GM12878 (cell line): ENCODE data around the gene PANX2.

ENCODE experiments used
- BACH1 ChIP-seq: fragments of 450-650 bp; IDR thresholded peaks from 2 replicates; pipeline ENCODE4 v1.6.1; 2017; ENCODE audit warnings: mild to moderate bottlenecking, borderline replicate concordance
- BHLHE40 ChIP-seq, 2 experiments: fragments of 450-650 bp in 1 of 2; IDR thresholded peaks; 2 replicates each; pipeline ENCODE4 v1.6.1; 2011 to 2017; ENCODE audit warnings: low read depth in 2 of 2, borderline replicate concordance in 1 of 2, improper control_type of control experiment in 1 of 2, low read length in 1 of 2, mild to moderate bottlenecking in 1 of 2
- EGR1 ChIP-seq, 2 experiments: IDR thresholded peaks; 1 replicate in 1 of 2; 2 replicates in 1 of 2; pipeline ENCODE4 v1.6.1; 2011 to 2012; ENCODE audit warnings: low read depth in 2 of 2, low read length in 2 of 2, borderline replicate concordance in 1 of 2, mild to moderate bottlenecking in 1 of 2, moderate library complexity in 1 of 2
- EP300 ChIP-seq, 2 experiments: fragments of 150-350 bp in 1 of 2; IDR thresholded peaks; 2 replicates each; pipeline ENCODE4 v1.6.1; 2011 to 2012; ENCODE audit warnings: low read depth in 2 of 2, low read length in 2 of 2, borderline replicate concordance in 1 of 2, improper control_type of control experiment in 1 of 2, inconsistent platforms in 1 of 2; ENCODE audit not compliant: control insufficient read depth in 1 of 2
- EZH2 ChIP-seq: IDR thresholded peaks from 2 replicates; pipeline ENCODE4 v1.6.1; 2012; ENCODE audit warnings: low read depth, mild to moderate bottlenecking, control low read depth, inconsistent platforms, low read length, borderline replicate concordance; ENCODE audit not compliant: control insufficient read depth
- HCFC1 ChIP-seq: fragments of 150-350 bp; IDR thresholded peaks from 2 replicates; pipeline ENCODE4 v1.6.1; 2014; ENCODE audit warnings: low read length
- LARP7 ChIP-seq: fragments of 450-650 bp; IDR thresholded peaks from 2 replicates; pipeline ENCODE4 v1.6.1; 2017; ENCODE audit warnings: mild to moderate bottlenecking
- NFIC ChIP-seq: IDR thresholded peaks from 2 replicates; pipeline ENCODE4 v1.6.1; 2012; ENCODE audit warnings: low read depth, mild to moderate bottlenecking, inconsistent platforms, low read length, moderate library complexity
- POLR2A ChIP-seq: IDR thresholded peaks from 2 replicates; pipeline ENCODE4 v1.6.1; 2011; ENCODE audit warnings: low read depth, mild to moderate bottlenecking, low read length
- RAD21 ChIP-seq: IDR thresholded peaks from 2 replicates; pipeline ENCODE4 v1.6.1; 2011; ENCODE audit warnings: mild to moderate bottlenecking, low read depth, low read length, moderate library complexity; ENCODE audit not compliant: insufficient read depth
- RAD51 ChIP-seq: fragments of 450-650 bp; IDR thresholded peaks from 2 replicates; pipeline ENCODE4 v1.6.1; 2016; ENCODE audit warnings: moderate library complexity, mild to moderate bottlenecking, inconsistent platforms
- SRF ChIP-seq, 2 experiments: IDR thresholded peaks; 2 replicates each; pipeline ENCODE4 v1.6.1; 2011; ENCODE audit warnings: low read depth in 2 of 2, low read length in 2 of 2, mild to moderate bottlenecking in 1 of 2, moderate library complexity in 1 of 2
- TCF12 ChIP-seq: IDR thresholded peaks from 2 replicates; pipeline ENCODE4 v1.6.1; 2011; ENCODE audit warnings: low read depth, mild to moderate bottlenecking, low read length
- TF ChIP-seq, protein P1 (sequence below), 3 experiments: IDR thresholded peaks in 2 of 3; conservative IDR thresholded peaks in 1 of 3; 2 replicates each; pipeline ENCODE4 v1.5.1; 2011; ENCODE audit warnings: low read depth in 3 of 3, low read length in 3 of 3, mild to moderate bottlenecking in 3 of 3, control low read depth in 2 of 3, moderate library complexity in 2 of 3, inconsistent platforms in 1 of 3, mixed read lengths in 1 of 3; ENCODE audit not compliant: control insufficient read depth in 2 of 3, insufficient read depth in 1 of 3; ENCODE audit errors: extremely low read depth in 1 of 3

DNA sequence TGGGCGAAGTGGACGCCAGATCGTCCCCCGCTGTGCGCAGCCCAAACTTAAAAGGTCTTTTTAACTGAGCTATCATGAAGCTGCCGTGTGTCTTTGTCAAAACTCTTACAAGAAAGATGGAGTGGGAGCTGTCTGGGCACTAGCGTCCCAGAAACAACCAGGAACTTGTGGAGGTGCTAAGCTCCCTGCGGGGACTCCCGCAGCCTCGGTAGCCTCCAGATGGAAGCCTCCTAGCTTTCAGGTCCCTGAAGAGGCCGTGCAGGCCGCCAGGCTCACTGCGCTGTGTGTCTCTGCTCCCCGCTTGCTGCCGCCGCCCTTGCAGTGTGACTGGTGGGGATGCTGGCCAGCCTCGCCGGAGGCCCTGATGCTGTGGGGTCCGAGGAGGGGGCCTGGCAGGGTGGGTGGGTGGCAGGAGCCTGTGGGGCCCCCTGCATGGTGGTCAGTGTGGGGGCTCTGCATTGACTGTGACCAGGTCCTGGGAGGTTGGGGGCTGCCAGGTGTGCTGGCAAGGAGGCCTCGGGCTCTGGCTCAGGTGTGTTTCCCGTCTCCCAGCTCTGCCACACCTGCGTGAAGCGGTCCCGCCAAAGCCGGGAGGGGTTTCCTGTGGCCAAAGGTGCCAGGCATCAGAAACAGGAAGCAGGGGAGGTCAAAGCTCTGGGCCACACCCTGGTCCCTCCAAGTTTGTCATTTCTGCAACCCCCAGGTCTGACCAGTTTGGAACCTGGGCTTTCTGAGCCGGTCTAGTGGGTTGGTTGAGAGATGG lies 16.4 kb downstream of the PANX2 start:
- no peak for TF ChIP-seq BHLHE40 (IDR thresholded peaks at IDR 0.05; ENCODE audit: borderline replicate concordance in 1 of 2, low read depth in 2 of 2, low read length in 1 of 2)
- TF ChIP-seq HCFC1: no peak
- TF ChIP-seq EZH2: no peak
- no peak for TF ChIP-seq SRF (IDR thresholded peaks at IDR 0.05; ENCODE audit: low read depth in 2 of 2, low read length in 2 of 2)
- no peak for TF ChIP-seq EGR1 (IDR thresholded peaks at IDR 0.05; ENCODE audit: borderline replicate concordance in 1 of 2, low read depth in 2 of 2, low read length in 2 of 2)
- TF ChIP-seq, protein P1, sequence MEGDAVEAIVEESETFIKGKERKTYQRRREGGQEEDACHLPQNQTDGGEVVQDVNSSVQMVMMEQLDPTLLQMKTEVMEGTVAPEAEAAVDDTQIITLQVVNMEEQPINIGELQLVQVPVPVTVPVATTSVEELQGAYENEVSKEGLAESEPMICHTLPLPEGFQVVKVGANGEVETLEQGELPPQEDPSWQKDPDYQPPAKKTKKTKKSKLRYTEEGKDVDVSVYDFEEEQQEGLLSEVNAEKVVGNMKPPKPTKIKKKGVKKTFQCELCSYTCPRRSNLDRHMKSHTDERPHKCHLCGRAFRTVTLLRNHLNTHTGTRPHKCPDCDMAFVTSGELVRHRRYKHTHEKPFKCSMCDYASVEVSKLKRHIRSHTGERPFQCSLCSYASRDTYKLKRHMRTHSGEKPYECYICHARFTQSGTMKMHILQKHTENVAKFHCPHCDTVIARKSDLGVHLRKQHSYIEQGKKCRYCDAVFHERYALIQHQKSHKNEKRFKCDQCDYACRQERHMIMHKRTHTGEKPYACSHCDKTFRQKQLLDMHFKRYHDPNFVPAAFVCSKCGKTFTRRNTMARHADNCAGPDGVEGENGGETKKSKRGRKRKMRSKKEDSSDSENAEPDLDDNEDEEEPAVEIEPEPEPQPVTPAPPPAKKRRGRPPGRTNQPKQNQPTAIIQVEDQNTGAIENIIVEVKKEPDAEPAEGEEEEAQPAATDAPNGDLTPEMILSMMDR (IDR thresholded peaks at IDR 0.05 in 2 of 3, conservative IDR thresholded peaks at IDR 0.05 in 1 of 3; ENCODE audit: control insufficient read depth in 2 of 3, extremely low read depth in 1 of 3, insufficient read depth in 1 of 3, low read depth in 3 of 3, low read length in 3 of 3): no peak
- no peak for TF ChIP-seq NFIC
- no peak for TF ChIP-seq TCF12
- TF ChIP-seq RAD21: no peak
- TF ChIP-seq EP300 (IDR thresholded peaks at IDR 0.05; ENCODE audit: borderline replicate concordance in 1 of 2, control insufficient read depth in 1 of 2, low read depth in 2 of 2, low read length in 2 of 2): no peak
- no peak for TF ChIP-seq LARP7
- TF ChIP-seq POLR2A: peak; percentile 53; the same call in 1 of the 2 replicates
- TF ChIP-seq BACH1: no peak
- TF ChIP-seq RAD51: no peak
